NCI-H2029 (cell line): ENCODE measurements around the gene CLPTM1L.

ENCODE experiments used
- DNase-seq: peaks from one replicate; lab custom pipeline; 2025; lab: John Stamatoyannopoulos, UW

The CLPTM1L gene, protein sequence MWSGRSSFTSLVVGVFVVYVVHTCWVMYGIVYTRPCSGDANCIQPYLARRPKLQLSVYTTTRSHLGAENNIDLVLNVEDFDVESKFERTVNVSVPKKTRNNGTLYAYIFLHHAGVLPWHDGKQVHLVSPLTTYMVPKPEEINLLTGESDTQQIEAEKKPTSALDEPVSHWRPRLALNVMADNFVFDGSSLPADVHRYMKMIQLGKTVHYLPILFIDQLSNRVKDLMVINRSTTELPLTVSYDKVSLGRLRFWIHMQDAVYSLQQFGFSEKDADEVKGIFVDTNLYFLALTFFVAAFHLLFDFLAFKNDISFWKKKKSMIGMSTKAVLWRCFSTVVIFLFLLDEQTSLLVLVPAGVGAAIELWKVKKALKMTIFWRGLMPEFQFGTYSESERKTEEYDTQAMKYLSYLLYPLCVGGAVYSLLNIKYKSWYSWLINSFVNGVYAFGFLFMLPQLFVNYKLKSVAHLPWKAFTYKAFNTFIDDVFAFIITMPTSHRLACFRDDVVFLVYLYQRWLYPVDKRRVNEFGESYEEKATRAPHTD

DNA sequence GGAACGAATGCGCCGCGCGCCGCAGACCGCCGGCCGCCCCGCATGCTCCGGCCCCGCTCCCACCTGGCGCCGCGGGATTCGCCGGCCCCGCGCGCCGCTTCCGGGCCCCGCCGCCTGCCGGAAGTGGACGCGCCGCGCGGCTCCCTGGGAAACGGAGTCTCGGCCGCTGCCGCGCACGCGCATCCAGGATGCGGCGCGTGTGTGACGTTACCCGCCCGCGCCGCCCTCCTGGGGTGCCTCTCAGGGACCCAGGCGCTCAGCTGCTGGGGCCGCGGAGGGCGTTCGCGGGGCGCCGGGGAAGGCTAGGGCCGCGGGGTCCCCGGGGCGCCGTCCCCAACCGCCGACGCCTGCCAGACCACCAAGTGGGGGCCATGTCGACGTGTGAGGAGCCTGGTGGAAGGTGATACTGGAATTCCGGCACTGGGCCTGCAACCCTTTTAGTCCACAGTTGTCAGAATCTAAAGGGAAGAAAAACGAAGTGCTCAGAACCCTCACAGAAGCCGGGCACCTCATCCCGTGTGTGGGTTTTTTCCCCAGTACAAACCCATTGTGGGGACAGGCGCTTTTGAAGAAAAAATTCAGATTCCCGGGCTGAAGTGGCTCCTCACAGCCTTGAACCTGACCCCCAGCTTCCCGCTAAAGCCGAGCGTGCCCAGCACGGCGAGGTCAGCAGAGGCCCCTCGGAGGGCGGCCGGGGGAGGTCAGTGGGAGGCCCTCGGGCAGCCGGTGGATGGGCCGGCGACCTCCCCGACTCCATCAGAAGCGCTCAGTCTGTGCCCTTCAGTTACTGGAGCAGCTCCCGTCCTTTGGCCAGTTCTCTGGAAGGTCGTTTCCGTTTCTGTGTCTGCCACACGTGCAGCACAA, at the start of gene CLPTM1L:
TSS of gene CLPTM1L (minus strand) at position 125 of the 864 bp plus-strand sequence. CDS start 258 bp downstream, outside the sequence.
- DNase-seq = peak; percentile 81

DNA sequence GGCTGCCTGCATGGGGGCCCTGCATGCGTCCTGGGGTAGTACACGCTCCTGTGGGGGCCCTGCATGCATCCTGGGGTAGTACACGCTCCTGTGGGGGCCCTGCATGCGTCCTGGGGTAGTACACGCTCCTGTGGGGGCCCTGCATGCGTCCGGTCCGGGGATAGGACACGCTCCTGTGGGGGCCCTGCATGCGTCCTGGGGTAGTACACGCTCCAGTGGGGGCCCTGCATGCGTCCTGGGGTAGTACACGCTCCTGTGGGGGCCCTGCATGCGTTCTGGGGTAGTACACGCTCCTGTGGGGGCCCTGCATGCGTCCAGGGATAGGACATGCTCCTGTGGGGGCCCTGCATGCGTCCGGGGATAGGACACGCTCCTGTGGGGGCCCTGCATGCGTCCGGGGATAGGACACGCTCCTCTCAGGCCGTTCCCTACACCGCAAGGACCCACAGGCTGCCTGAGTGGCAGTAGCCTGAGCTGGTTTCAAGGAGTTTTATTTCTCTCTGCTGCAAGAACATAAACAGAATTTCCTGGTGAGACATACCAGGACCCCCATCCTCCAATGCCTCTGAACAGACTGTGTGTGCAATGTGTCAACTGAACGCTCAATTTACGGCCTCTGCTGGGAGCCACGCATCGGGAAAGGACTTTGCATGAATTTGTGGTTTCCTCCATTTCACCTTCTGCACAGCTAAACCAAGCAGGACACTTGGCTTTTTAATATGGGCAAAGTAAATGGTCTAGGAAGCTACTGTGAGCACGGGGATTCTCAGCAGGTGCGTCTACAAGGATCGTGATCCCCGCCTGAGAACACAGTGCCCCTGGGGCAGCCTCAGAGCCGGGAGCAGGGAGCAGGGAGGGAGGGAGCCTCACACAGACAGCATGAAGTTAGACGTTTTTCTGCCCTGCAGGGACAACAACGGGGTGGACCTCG, 48.9 kb upstream of the CLPTM1L start:
- DNase-seq = no peak

DNA sequence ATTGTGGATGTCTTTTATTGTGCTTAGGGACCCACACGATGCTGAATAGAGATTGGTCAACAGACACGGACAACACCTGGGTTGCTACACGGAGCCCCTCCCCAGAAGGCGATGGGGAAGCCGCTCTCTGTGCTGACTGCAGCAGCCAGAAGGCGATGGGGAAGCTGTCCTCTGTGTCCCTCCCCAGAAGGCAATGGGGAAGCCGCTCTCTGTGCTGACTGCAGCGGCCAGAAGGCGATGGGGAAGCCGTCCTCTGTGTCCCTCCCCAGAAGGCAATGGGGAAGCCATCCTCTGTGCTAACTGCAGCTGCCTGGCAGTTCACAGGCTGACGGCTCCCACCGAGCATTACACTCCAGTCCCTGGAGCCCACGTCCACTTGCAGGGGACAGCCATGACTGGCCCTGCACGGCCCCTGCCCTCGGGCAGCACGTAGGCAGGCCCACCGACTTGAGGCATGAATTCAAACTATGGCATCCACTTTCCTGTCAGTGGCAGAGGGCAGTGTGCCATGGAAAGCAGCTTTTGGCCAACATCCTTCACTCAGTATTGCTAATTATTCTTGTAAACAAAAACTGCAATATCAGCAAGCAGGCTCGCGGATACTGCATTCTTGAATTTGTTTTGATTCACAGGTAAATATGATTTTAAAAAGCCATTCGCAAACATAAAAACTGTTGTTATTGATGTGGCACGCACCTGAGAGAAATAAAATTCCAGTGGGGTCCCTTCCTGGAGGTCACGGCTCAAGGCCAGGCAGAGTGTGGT, 48.1 kb upstream of the CLPTM1L start:
- DNase-seq = no peak

DNA sequence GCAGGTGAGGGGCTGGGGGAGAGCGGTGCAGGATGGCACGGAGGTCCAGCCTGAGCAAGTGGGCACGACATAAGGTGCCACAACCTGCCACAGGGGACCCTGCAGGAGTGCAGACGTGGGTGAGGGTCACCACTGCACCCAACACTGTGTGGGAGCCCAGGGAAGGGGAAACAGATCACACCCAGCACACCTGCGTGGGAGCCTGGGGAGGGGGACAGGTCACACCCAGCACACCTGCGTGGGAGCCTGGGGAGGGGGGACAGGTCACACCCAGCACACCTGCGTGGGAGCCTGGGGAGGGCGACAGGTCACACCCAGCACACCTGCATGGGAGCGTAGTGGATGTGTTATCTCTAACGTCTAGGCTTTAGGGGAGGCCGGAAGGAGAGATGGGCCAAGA, 47.4 kb upstream of the CLPTM1L start:
- DNase-seq = no peak

DNA sequence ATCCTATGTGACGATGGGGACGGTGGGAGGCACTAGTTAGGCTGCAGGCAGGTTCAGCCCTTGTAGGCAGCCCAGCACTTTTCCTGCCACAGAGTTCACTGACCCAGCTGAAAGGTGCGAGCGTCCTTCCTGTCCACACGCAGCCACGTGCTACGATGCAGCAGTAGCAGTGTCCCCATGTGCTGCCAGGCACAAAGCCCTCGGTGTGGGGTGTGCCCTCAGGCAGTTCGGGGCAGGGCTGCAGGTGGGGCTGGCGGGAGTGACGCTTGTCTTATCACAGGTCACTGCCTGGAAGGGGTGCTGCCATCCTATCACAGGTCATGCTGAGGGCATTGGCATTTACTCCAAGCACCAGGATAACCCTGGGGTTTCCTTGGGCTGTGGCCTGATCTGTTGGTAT, 46.8 kb upstream of the CLPTM1L start:
- DNase-seq = no peak

DNA sequence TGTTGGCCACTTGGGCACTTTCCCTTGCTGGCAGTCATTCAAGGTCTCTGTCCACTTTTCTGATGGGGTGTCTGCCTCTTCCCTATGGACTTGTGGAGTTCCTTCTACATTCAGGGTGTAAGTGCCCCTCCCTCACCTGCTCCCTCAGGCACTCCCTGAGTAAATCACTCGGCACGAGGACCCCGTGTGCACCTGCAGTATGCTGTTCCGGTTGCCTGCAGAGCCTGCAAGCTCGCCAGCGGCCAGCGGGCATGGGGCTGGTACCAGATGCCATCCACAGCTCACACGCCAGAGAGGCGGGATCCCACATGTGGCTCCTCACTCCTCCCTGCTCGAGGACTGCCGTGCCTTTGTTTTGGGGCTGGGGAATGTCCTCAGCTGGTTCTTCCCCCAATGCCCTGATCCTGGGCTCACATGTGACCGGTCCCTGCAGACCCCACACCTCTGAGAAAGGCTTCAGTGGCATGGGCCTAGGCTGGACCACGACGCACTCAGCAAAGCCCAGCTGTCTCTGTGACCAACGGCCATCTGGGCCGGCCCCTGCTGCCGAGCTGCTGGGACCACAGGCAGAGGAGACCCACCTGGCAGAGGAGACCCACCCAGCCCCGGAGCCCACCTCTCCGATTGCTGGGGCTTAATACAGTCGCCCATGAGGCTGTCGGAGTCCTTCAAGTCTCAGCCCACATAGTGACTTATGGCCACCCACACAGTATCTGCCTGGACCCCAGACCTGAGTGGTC, 46.1 kb upstream of the CLPTM1L start:
- DNase-seq = no peak

DNA sequence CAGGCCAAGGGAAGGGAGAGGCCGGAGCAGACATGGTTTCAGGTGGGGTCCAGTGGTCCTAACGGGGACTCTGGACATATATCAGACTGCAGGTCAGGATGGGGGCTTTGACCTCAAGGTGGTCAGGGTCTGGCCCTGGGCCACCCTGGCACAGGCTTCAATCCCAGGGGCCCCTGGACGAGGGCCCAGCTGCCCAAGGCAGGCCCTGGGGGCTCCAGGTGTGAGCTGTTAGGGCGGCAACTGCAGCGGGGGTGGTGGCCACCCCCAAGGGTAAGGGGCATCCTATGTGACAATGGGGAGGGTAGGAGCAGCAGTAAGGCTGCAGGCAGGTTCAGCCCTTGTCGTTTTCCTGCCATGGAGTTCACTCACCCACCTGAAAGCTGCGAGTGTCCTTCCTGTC, 45.4 kb upstream of the CLPTM1L start:
- DNase-seq = no peak

DNA sequence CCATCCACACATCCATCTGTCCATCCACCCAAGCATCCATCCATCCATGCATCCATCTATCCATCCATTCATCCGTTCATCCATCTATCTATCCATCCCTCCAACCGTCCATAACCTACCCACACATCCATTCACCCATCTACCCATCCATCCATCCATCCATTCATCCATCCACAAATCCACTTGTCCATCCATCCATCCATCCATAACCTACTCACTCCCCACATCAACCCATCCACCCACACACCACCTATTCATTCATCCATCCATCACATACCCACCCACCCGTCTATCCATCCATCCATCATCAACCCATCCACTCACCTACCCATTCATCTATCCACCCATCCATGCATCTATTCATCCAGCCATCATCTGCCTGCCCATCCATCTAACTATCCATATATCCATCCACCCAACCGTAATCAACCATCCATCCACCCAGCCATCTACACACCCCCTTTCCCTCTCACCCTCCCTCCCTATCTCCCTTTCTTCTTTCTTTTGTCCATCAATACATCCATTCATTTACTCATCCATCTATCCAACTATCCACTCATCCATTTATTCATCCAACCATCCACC, 43.6 kb upstream of the CLPTM1L start:
- DNase-seq = no peak

DNA sequence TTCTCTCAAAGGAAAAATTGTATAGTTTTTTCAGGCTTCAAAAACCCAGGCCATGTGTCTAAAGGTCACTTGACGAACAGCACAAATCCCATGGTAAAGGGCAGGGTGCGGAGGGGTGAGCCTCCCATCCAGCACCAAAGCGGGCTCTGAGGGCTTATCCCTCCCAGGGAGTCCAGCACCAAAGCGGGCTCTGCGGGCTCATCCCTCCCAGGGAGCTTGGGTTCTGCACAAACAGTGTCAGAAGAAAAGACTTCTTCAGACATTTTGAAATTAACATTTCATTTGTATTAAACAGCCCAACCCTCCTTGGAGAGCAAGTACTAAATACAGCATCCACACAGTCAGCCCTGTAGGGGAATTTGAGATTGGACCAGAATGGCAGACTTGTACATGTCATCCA, 43.0 kb upstream of the CLPTM1L start:
- no peak for DNase-seq

DNA sequence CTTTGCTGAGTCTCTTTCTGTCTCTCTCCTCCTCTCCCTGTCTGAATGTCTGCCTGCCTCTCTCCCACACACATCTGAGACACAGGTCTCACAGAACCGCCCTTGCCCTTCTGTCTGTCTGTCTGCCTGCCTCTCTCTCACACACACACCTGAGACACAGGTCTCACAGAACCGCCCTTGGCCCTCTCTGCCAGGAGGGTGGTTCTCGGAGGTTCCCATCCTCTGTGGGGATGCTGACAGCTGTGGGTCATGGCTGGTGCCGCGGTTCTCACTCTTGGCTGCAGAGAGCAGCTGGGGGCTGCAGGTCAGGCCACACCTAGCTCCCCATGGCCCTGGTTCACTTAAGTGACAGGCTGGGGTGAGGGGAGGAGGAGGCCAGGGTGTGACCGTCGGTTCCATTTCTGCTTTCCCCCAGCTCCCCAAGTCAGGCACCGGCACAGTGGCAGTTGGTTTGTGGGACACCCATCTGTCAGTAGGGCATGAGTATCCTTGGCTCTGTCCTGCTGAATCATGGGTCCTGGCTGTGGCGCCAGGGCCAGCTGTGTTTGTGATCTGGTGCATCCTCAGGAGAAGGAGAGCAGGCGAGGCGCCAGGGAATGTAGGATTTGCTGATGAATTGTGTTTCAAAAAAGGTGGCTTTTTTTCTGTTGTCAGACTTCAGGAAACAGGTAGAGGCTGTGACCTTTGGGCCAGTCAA, 42.3 kb upstream of the CLPTM1L start:
- peak; percentile 55 for DNase-seq

DNA sequence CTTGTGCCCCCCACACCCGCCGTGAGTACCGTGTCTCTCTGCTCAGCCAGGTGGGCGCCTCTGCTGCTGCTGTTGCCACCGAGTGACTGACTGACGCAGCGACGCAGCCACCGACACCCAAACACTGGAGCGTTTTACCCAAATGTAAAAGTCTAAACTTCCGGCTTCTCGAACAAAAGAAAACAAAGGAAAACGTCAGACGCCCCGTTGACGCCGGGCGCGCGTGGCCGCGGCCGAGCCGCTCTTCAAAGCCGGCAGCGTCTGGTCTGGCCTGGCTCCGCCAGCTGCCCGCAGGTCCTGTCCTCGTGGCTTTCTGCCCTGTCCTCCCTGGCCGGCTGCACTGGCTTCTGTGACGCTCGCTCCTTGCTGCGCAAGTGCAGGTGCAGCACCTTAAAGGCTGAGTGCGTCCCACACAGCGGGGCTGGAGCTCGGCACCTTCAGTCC, 41.4 kb upstream of the CLPTM1L start:
- DNase-seq = peak; percentile 92

DNA sequence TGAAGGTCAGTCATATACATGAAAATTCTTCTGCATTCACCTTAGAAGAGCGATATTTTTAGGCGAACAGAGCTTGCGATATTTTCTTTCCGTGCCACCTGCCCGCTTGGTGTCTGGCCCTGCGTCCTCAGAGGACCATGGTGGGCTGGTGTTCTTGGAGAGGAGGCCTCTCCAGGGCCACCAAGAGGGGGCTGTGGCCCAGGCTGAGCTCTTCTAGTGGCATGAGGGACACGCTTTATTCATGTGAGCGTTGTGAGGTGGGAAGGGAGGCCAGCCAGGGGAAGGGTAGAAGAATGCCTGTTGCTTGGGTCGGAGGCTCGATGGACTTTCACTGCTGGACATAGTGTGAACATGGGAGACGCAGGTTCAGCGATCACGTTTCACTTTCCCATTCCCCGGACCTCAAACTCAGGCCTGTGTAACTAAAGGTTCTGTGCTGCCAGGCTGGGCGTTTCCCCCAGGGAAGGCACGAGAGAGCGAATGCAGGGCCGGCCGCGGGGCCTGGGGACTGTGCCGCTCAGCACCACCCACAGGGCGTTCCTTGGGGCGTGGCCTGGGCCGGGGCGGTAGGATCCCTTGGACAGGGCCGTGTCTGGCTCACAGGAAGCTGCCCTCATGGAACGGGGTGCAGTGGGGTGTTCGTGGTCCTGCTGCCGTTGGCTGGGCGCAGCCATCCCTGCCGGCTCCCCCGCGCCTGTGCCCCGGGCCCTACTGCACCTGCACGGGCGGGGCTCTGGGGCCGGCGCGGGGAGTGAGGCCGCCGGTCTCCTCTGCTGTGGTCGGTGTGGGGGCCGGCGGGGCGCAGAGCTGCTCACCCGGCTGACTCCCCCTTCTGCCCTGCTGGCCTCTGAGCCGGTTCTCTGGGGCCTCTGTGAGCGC, 40.7 kb upstream of the CLPTM1L start:
- DNase-seq = peak; percentile 86

DNA sequence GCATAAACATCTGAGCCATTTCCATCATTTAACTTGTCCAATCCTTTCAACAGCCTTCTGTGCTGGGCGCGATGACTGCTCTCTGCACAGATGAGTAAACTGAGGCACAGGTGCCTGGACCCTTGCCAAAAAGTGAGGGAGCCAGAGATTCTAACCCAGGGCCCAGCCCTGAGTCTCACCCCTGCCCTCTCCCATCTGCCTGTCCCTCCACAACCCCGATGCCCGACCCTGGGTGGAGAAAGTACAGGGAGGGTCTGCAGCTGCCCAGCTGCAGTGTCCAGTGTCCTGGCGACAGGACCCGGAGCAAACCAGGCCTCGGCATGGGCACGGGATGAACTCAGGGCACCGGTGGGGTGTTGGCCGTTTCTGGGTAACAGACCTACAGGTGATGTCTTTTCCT, 39.6 kb upstream of the CLPTM1L start:
- DNase-seq = no peak

DNA sequence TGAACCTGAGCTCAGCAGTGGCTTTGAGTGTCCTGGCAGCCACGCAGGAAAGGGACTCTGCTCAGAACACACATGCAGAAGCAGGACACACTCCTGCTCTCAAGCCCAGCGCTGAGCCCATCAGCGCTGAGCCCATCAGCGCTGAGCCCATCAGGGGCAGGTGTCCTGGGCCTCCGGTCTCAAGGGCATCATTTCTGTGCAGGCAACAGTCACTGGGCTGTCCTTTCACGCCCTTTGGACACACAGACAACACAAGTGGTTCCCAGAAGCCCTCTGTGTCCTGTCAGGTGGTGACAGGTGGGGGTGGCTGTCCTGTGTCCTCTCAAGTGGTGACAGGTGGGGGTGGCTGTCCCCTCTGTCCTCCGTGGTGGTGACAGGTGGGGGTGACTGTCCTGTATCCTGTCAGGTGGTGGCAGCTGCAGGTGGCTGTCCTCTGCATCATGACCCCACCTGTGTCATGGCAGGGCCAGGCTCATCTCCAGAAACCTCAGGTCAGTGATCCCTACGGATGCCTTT, 39.0 kb upstream of the CLPTM1L start:
- no peak for DNase-seq

DNA sequence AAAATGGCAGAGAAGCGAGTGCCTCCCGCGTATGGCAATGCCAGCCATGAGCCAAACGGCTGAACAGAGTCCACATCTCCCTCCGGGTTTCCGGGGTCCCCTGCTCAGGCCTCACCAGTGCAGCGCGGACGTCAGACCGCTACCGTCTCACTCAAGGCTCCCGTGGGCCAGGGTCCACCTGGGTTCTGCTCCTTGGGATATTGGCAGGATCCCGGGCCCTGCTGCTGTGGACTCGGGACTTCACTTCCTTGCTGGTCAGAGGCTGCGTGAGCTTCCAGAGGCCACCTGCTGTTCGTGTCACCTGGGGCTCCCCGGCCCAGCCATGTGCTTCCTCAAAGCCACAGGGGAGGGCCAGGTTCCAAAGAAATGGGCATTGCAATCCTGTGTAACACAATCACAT, 38.4 kb upstream of the CLPTM1L start:
- DNase-seq = no peak

DNA sequence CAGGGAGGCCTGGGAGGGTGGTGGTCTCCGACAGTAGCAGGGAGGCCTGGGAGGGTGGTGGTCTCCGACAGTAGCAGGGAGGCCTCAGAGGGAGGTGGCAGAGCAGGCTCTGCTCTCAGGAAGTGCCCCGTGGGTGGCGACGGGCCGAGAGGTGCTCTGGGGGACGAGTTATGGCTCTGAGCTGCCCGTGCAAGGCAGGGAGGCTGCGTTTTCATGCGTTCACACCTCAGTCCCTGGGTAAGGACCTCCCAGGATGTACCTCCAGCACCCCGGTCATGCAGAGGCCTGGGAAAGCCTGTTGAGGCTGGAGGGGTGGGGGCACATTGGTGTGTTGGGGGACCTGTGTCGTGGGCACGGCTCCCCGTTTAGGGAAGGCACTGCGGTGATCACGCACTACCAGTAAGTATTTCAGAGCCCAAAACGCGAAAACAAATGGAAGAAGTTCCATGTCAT, 37.4 kb upstream of the CLPTM1L start:
- no peak for DNase-seq

DNA sequence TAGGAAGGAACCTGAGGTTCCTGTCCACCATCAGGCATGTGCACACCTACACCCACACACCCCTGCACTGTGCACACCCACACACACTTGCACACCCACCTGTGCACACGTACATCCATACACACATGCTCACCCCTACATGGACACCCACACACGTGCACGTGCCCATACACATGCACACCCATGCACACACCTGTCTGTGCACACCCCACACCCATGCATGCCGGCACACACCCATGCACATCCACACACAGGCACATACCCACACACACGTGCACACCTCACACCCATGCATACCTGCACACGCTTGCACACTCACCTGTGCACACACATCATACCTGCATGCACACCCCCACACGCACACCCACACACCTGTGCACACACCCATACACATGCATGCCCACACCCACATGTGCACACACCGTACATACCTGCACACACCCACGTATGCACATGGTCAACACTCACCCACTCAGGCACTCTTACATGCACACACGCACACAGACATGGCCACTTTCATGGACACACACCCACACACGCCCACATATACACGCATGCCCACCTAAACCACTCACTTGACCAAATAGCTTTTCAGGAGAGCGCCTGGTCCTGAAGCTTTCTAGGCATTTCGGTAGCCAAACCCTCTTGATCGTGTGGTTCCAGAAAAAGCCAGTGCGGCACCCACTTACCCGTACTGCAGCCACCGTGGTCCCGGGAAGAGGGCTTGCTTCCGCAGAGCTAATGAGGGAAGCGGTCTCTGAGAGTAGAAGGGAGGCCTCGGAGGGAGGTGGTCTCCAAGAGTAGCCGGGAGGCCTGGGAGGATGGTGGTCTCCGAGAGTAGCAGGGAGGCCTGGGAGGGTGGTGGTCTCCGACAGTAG, 36.7 kb upstream of the CLPTM1L start:
- DNase-seq = no peak
